Activated CD4-positive, CD25-positive, alpha-beta regulatory T cell (primary cell): ENCODE measurements around the gene EDEM3.
"Not testable (repeated sequence)": the region's sequence is repeated elsewhere in the genome, so short reads cannot be mapped to it uniquely, and the experiment has no call there.

Experiments used
- DNase-seq, 4 experiments: peaks; one replicate each; lab custom pipeline; 2025; lab: John Stamatoyannopoulos, UW

The EDEM3 gene

GRCh38 chr1:184754476-184755225 is at the start of gene EDEM3:
TSS of gene EDEM3 (minus strand) at chr1:184754858. CDS start at chr1:184754646, 212 bp downstream.
- peak; percentile 92 to 97 (median 96) for DNase-seq

- DNase-seq, result no peak
Measured at GRCh38 chr1:184804220-184804619, 49.6 kb upstream of the EDEM3 start.

GRCh38 chr1:184803180-184803492 is 48.5 kb upstream of the EDEM3 start:
- DNase-seq, result no peak

GRCh38 chr1:184802354-184803179 is 47.9 kb upstream of the EDEM3 start:
- no peak for DNase-seq

GRCh38 chr1:184801503-184801902 is 46.8 kb upstream of the EDEM3 start:
- no peak for DNase-seq

- no peak for DNase-seq
Measured at GRCh38 chr1:184800876-184801275, 46.2 kb upstream of the EDEM3 start.

GRCh38 chr1:184793967-184794366 is 39.3 kb upstream of the EDEM3 start:
- DNase-seq, result no peak

- no peak for DNase-seq
Measured at GRCh38 chr1:184792450-184792969, 37.9 kb upstream of the EDEM3 start.

- DNase-seq, result no peak
Measured at GRCh38 chr1:184791550-184791900, 36.9 kb upstream of the EDEM3 start.

- DNase-seq, result no peak
Measured at GRCh38 chr1:184790642-184791549, 36.2 kb upstream of the EDEM3 start.

- no peak for DNase-seq
Measured at GRCh38 chr1:184789884-184790283, 35.2 kb upstream of the EDEM3 start.

- DNase-seq, result no peak
Measured at GRCh38 chr1:184788970-184789369, 34.3 kb upstream of the EDEM3 start.

GRCh38 chr1:184785529-184785928 is 30.9 kb upstream of the EDEM3 start:
- DNase-seq, result no peak

GRCh38 chr1:184783723-184784122 is 29.1 kb upstream of the EDEM3 start:
- not testable (repeated sequence) for DNase-seq

GRCh38 chr1:184781941-184782340 is 27.3 kb upstream of the EDEM3 start:
- DNase-seq, result no peak

- no peak for DNase-seq
Measured at GRCh38 chr1:184775885-184776284, 21.2 kb upstream of the EDEM3 start.

GRCh38 chr1:184775329-184775728 is 20.7 kb upstream of the EDEM3 start:
- no peak for DNase-seq

GRCh38 chr1:184773762-184774320 is 19.2 kb upstream of the EDEM3 start:
- DNase-seq, result no peak

GRCh38 chr1:184771190-184771691 is 16.6 kb upstream of the EDEM3 start:
- DNase-seq, result no peak

GRCh38 chr1:184770181-184770979 is 15.7 kb upstream of the EDEM3 start:
- DNase-seq, result no peak

- no peak for DNase-seq
Measured at GRCh38 chr1:184769241-184769640, 14.6 kb upstream of the EDEM3 start.
